DND-41 (cell line): ENCODE data around the gene CLDN10.

Experiments used
- ATAC-seq: fragments of 200-7000 bp; cut with Tn5 transposase; 3 replicates; pipeline ENCODE4 v1.9.1; 2021; ENCODE audit warnings: low read depth; ENCODE audit not compliant: insufficient read depth
- DNase-seq: peaks from one replicate; pipeline ENCODE4 v3.0.0-alpha.2; 2020
- H2AFZ ChIP-seq: 2 replicates; pipeline ENCODE4 v1.6.0; 2012; ENCODE audit warnings: low read depth, low read length
- H3K27ac ChIP-seq: 2 replicates; pipeline ENCODE4 v1.5.1; 2012; ENCODE audit warnings: low read length, inconsistent platforms
- H3K27me3 ChIP-seq: fragments of 200-600 bp; sonication (generic); 2 replicates; pipeline ENCODE4 v1.6.0; 2012; ENCODE audit warnings: low read length, mild to moderate bottlenecking, inconsistent platforms; ENCODE audit not compliant: insufficient read depth, poor library complexity
- H3K36me3 ChIP-seq: 2 replicates; pipeline ENCODE4 v1.5.1; 2012; ENCODE audit warnings: low read length, inconsistent platforms; ENCODE audit not compliant: insufficient read depth
- H3K4me1 ChIP-seq: 2 replicates; pipeline ENCODE4 v1.5.1; 2012; ENCODE audit warnings: mild to moderate bottlenecking, low read length; ENCODE audit not compliant: insufficient read depth
- H3K4me2 ChIP-seq: 2 replicates; pipeline ENCODE4 v1.6.0; 2012; ENCODE audit warnings: mild to moderate bottlenecking, moderate library complexity, low read length, inconsistent platforms; ENCODE audit not compliant: insufficient read depth
- H3K4me3 ChIP-seq, 2 experiments: fragments of 200-600 bp in 1 of 2; shearing (Covaris generic) in 1 of 2; 2 replicates each; pipeline ENCODE4 v1.5.1; 2012 to 2016; ENCODE audit warnings: inconsistent platforms in 2 of 2, low read length in 2 of 2, mild to moderate bottlenecking in 2 of 2, low read depth in 1 of 2, moderate library complexity in 1 of 2
- H3K79me2 ChIP-seq: 2 replicates; pipeline ENCODE4 v1.6.0; 2012; ENCODE audit warnings: low read length, inconsistent platforms; ENCODE audit not compliant: insufficient read depth
- H3K9ac ChIP-seq: 2 replicates; pipeline ENCODE4 v1.6.0; 2012; ENCODE audit warnings: low read depth, mild to moderate bottlenecking, inconsistent platforms, low read length, moderate library complexity
- H3K9me3 ChIP-seq: 2 replicates; pipeline ENCODE4 v1.5.1; 2012; ENCODE audit warnings: low read length, moderate library complexity, mild to moderate bottlenecking, inconsistent platforms; ENCODE audit not compliant: insufficient read depth, severe bottlenecking
- H4K20me1 ChIP-seq: 2 replicates; pipeline ENCODE4 v1.6.0; 2012; ENCODE audit warnings: low read length; ENCODE audit not compliant: insufficient read depth
- CTCF ChIP-seq: IDR thresholded peaks from 2 replicates; pipeline ENCODE4 v1.5.1; 2012; ENCODE audit warnings: borderline replicate concordance, low read length, moderate library complexity, mild to moderate bottlenecking; ENCODE audit not compliant: poor library complexity, severe bottlenecking; ENCODE audit errors: extremely low read depth
- EZH2 ChIP-seq: IDR thresholded peaks from 3 replicates; pipeline ENCODE4 v1.6.1; 2012; ENCODE audit warnings: borderline replicate concordance, low read depth, mild to moderate bottlenecking, moderate library complexity, low read length, inconsistent platforms; ENCODE audit not compliant: severe bottlenecking

The CLDN10 gene

GRCh38 chr13:95628488-95628887 is 76.0 kb downstream of the CLDN10 start:
- Histone ChIP-seq H3K4me3 (no peak overlapping the region), H3K4me2 (no peak overlapping the region), H3K36me3 (no peaks in the 10 kb centered on the region), H3K9me3 (no peaks in the 10 kb centered on the region), H3K9ac (no peak overlapping the region), H3K27ac (no peak overlapping the region), H3K27me3 (no peaks in the 10 kb centered on the region), H3K4me1 (no peaks in the 10 kb centered on the region), H4K20me1 (no peaks in the 10 kb centered on the region), H2AFZ (no peak overlapping the region), H3K79me2 (no peaks in the 10 kb centered on the region)
- TF ChIP-seq EZH2 (no peak), CTCF (no peak)
- DNase-seq, result no peak
- ATAC-seq, result no peak

DNA sequence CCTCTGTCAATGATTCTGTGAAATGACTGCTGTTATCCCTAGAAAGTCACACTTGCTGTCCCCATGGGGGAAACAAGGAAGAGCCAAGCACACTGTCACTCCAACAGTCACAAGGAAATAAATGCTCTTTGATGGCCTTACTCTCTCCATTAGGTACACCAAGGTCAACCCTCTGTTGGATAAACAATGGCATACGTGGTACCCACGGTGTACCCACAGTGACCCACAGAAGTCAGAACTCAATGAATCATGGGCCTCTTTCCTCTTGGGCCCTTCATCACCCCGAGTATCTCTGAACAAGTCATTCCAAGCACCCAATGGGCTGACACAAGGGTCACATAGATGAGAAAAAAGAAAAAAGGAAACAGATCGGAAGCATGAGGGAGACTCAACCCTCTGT is 76.6 kb downstream of the CLDN10 start:
- Histone ChIP-seq H3K4me2 (no peak overlapping the region), H3K4me1 (no peaks in the 10 kb centered on the region), H3K36me3 (no peaks in the 10 kb centered on the region), H3K27me3 (no peaks in the 10 kb centered on the region), H2AFZ (no peak overlapping the region), H3K79me2 (no peaks in the 10 kb centered on the region), H3K9me3 (no peaks in the 10 kb centered on the region), H3K4me3 (no peak overlapping the region), H3K27ac (no peak overlapping the region), H3K9ac (no peak overlapping the region), H4K20me1 (no peaks in the 10 kb centered on the region)
- TF ChIP-seq CTCF, result no peak
- no peak for TF ChIP-seq EZH2
- ATAC-seq, result no peak
- DNase-seq, result no peak
